Peyer's patch (tissue), 4 donors: ENCODE data around the gene TOMT. TPM values are rescaled to one million over a fixed set of nuclear protein-coding genes. Genes with fewer than 3 reads are reported as not detected.
"Not testable (repeated sequence)": the region's sequence is repeated elsewhere in the genome, so short reads cannot be mapped to it uniquely, and the experiment has no call there.

ENCODE experiments used
- DNase-seq, 3 donors: peaks; one replicate each; pipeline ENCODE4 v3.0.0-alpha.2; 2017 to 2019
- H3K27ac ChIP-seq, 4 donors: fragments of 200-600 bp; sonication (generic); one replicate each; pipeline ENCODE4 v1.5.1; 2016 to 2019
- H3K27me3 ChIP-seq, 2 donors: fragments of 200-600 bp; sonication (generic); one replicate each; pipeline ENCODE4 v1.5.1; 2019
- H3K36me3 ChIP-seq, 3 donors: fragments of 200-600 bp; sonication (generic); one replicate each; pipeline ENCODE4 v1.5.1; 2016 to 2019
- H3K4me1 ChIP-seq, 4 donors: fragments of 200-600 bp; sonication (generic); one replicate each; pipeline ENCODE4 v1.5.1; 2016 to 2019
- H3K4me3 ChIP-seq, 4 donors: fragments of 200-600 bp; sonication (generic); 1 replicate in 3 of 4; 2 replicates in 1 of 4; pipeline ENCODE4 v1.5.1; 2016 to 2019; ENCODE audit warnings: mild to moderate bottlenecking in 1 of 4
- H3K9me3 ChIP-seq, 4 donors: fragments of 200-600 bp; sonication (generic); one replicate each; pipeline ENCODE4 v1.5.1; 2016 to 2019; ENCODE audit warnings: mild to moderate bottlenecking in 1 of 4
- POLR2A ChIP-seq, 2 donors: fragments of 450-650 bp; IDR thresholded peaks; one replicate each; pipeline ENCODE4 v1.5.1; 2017; ENCODE audit warnings: antibody characterized with exemption in 2 of 2, mild to moderate bottlenecking in 2 of 2, moderate library complexity in 2 of 2
- total RNA-seq, 4 donors: library from RNA; depleted of rRNA; stranded (reverse); fragments of >200 nt; gene quantifications; one replicate each; pipeline ENCODE4 v1.1.0, GENCODE V29; 2016
- TF ChIP-seq, protein P1 (sequence below), 6 experiments: fragments of 450-650 bp in 4 of 6; fragments of 200-600 bp in 2 of 6; sonication (generic) in 1 of 6; IDR thresholded peaks; one replicate each; pipeline ENCODE4 v1.5.1; 2017 to 2019; ENCODE audit warnings: antibody characterized with exemption in 6 of 6, mild to moderate bottlenecking in 3 of 6, moderate library complexity in 1 of 6

Gene TOMT
- total RNA-seq, 4 donors from 2014 or later = not detected

DNA sequence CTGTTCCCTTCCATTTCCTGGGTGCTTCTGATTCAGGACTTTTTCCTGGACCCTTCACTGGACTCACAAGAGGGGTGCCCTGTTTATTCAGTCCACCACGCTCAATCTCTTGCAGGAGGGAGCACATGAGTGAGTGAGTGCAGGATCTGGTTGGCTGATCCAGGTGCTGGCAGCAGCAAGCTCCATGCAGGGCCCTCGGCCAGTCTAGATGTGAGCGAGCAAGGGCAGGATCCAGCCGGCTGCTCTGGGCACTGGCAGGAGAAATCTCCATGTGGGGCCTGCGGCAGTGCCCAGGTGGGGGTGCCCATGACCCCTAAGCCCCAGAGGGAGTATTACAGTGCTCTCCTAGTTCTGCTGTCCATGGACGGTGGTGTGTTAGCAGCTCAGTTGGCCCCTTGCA, 18.3 kb downstream of the TOMT start:
- no peaks in the 10 kb centered on the region for H3K27me3 ChIP-seq
- TF ChIP-seq, protein P1, sequence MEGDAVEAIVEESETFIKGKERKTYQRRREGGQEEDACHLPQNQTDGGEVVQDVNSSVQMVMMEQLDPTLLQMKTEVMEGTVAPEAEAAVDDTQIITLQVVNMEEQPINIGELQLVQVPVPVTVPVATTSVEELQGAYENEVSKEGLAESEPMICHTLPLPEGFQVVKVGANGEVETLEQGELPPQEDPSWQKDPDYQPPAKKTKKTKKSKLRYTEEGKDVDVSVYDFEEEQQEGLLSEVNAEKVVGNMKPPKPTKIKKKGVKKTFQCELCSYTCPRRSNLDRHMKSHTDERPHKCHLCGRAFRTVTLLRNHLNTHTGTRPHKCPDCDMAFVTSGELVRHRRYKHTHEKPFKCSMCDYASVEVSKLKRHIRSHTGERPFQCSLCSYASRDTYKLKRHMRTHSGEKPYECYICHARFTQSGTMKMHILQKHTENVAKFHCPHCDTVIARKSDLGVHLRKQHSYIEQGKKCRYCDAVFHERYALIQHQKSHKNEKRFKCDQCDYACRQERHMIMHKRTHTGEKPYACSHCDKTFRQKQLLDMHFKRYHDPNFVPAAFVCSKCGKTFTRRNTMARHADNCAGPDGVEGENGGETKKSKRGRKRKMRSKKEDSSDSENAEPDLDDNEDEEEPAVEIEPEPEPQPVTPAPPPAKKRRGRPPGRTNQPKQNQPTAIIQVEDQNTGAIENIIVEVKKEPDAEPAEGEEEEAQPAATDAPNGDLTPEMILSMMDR (IDR thresholded peaks at IDR 0.05) = no peak
- no peak for TF ChIP-seq POLR2A (IDR thresholded peaks at IDR 0.05)
- no peaks in the 10 kb centered on the region for H3K4me1 ChIP-seq
- no peak overlapping the region for H3K4me3 ChIP-seq
- no peaks in the 10 kb centered on the region for H3K36me3 ChIP-seq
- H3K9me3 ChIP-seq = no peaks in the 10 kb centered on the region
- DNase-seq = no peak
- H3K27ac ChIP-seq = no peak overlapping the region

DNA sequence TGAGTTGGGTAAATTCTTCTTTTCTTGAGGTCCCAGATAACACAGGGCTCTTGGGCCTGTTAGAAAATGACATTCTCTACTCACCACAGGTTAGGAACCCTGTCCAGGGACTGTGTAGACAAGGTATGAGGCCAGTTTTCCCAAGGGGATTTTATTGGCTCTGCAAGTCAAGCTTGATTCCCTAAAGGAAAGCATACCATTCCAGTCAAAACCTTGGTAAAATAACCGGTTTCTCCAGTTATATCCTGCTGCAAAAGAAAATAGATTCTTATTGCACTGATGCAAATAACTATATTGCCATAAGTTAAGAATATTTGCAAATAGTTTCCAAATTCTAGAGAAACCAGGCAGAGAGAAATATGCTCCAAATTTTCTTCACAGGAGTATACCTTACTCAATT, 20.2 kb downstream of the TOMT start:
- Histone ChIP-seq H3K4me3 (no peak overlapping the region), H3K27ac (no peak overlapping the region), H3K4me1 (no peaks in the 10 kb centered on the region), H3K27me3 (no peaks in the 10 kb centered on the region), H3K36me3 (no peaks in the 10 kb centered on the region), H3K9me3 (no peaks in the 10 kb centered on the region)
- DNase-seq = no peak
- TF ChIP-seq POLR2A (IDR thresholded peaks at IDR 0.05) = no peak
- TF ChIP-seq, protein P1 (IDR thresholded peaks at IDR 0.05) = no peak

DNA sequence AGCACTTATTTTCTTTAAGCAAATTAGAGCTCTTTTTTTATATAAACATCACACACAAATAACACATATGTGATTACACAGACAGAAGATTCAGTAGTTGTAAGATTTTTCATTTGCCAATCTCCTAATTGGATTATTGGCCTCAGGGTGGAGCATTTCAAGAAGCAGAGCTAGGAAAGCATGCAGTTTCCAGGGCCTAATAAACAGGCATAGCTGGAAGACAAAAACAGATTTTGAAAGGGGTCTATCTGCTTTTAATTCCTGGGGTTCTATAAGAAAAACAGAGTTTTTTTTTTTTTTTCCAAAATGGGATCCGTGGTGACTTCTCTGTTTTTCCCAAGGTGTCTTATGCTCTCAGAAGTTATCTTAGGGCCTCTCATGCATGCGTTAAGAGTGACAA, 22.2 kb downstream of the TOMT start:
- no peaks in the 10 kb centered on the region for H3K36me3 ChIP-seq
- H3K9me3 ChIP-seq = no peaks in the 10 kb centered on the region
- no peaks in the 10 kb centered on the region for H3K27me3 ChIP-seq
- H3K27ac ChIP-seq = no peak overlapping the region
- no peaks in the 10 kb centered on the region for H3K4me1 ChIP-seq
- TF ChIP-seq, protein P1 (IDR thresholded peaks at IDR 0.05) = no peak
- no peak for TF ChIP-seq POLR2A (IDR thresholded peaks at IDR 0.05)
- H3K4me3 ChIP-seq = no peak overlapping the region
- no peak for DNase-seq

DNA sequence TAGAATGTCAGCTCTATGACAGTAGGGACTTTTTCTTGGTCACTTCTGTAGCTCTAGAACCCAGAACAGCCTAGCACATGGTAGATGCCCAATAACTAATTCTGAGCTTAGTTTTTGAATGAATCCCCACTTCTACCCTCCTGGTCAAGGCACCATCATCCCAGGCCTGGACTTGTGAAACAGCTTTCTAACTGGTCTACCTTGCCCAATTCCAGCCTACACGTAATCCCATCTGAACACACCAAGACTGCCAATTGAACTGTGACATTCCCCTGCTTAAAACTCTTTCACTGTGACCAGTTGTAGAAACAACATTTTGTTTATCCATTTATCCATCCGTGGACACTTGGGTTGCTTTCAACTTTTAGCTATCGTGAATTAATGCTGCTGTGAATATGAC, 23.7 kb downstream of the TOMT start:
- no peak overlapping the region for H3K4me3 ChIP-seq
- H3K36me3 ChIP-seq = no peaks in the 10 kb centered on the region
- no peaks in the 10 kb centered on the region for H3K4me1 ChIP-seq
- no peak overlapping the region for H3K27ac ChIP-seq
- TF ChIP-seq POLR2A (IDR thresholded peaks at IDR 0.05) = no peak
- TF ChIP-seq, protein P1 (IDR thresholded peaks at IDR 0.05) = no peak
- no peaks in the 10 kb centered on the region for H3K9me3 ChIP-seq
- DNase-seq = no peak
- H3K27me3 ChIP-seq = no peaks in the 10 kb centered on the region

DNA sequence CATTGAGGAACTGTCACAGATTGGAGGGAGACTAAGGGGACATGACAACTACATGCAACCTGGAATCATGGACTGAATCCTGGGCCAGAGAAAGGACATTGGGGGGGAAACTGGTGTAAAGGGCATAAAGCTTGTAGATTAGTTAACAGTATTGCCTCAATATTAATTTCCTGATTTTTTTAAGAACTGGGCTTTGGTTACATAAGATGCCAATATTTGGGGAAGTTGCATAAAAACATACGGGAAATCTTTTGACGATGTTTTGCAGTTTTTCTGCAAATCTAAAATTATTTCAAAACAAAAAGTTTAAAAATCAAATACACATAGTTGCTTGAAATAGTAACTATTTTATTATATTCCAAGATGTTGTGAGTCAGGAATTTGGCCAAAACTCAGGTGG, 26.9 kb downstream of the TOMT start:
- no peak overlapping the region for H3K27ac ChIP-seq
- DNase-seq = no peak
- no peaks in the 10 kb centered on the region for H3K9me3 ChIP-seq
- H3K27me3 ChIP-seq = no peaks in the 10 kb centered on the region
- H3K4me1 ChIP-seq = no peaks in the 10 kb centered on the region
- TF ChIP-seq POLR2A (IDR thresholded peaks at IDR 0.05) = no peak
- H3K4me3 ChIP-seq = no peak overlapping the region
- H3K36me3 ChIP-seq = no peaks in the 10 kb centered on the region

DNA sequence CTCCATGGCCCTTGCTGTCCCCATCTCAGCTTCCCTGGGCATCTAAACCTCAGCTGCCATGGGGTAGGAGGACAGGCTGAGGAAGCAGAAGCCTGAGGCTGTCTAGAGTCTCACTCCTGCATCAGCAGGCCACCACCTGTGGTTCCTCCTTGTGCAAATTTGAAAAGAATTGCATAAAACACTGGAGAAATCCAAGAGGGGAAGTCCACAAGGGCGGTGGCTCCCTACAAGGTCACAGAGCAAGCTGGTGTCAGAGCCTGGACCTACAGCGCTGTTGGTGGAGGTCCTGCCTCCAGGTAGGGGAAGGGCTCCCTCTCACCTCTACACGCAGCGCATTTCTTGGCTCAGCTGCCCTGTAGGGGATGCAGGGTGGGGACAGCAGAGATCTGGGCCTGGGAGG, 29.7 kb downstream of the TOMT start, which contains the start of gene FOLR3:
FOLR3 (plus strand) TSS at position 253 of the 400 bp plus-strand sequence. CDS start 228 bp downstream, outside the sequence.
- not testable (repeated sequence) for H3K27me3 ChIP-seq, DNase-seq, H3K9me3 ChIP-seq, H3K4me3 ChIP-seq, H3K27ac ChIP-seq, H3K4me1 ChIP-seq, H3K36me3 ChIP-seq
